HFFc6 (cell line): ENCODE data around the gene CADM2. TPM values are rescaled to one million over a fixed set of nuclear protein-coding genes. Genes with fewer than 3 reads are reported as not detected.
"Not testable (repeated sequence)": the region's sequence is repeated elsewhere in the genome, so short reads cannot be mapped to it uniquely, and the experiment has no call there.

ENCODE experiments used
- DNase-seq: peaks from one replicate; pipeline ENCODE4 v3.0.0-alpha.2; 2018
- H3K27ac Mint-ChIP-seq: 2 replicates; pipeline ENCODE4 v1.8.0; 2020; ENCODE audit warnings: mild to moderate bottlenecking, mixed read lengths
- H3K27me3 Mint-ChIP-seq: 2 replicates; pipeline ENCODE4 v1.8.0; 2021; ENCODE audit warnings: mild to moderate bottlenecking, moderate library complexity, mixed read lengths; ENCODE audit not compliant: insufficient read depth
- H3K36me3 Mint-ChIP-seq: 2 replicates; pipeline ENCODE4 v1.8.0; 2021; ENCODE audit warnings: low read depth, mixed read lengths
- H3K4me1 Mint-ChIP-seq: 2 replicates; pipeline ENCODE4 v1.8.0; 2020; ENCODE audit warnings: low read depth, mixed read lengths
- H3K4me3 Mint-ChIP-seq: 2 replicates; pipeline ENCODE4 v1.8.0; 2020; ENCODE audit warnings: mild to moderate bottlenecking, moderate library complexity, mixed read lengths
- H3K9me3 Mint-ChIP-seq: 2 replicates; pipeline ENCODE4 v1.8.0; 2020; ENCODE audit warnings: mild to moderate bottlenecking, mixed read lengths
- CTCF ChIP-seq: fragments of 200-600 bp; sonication (generic); IDR thresholded peaks from 2 replicates; pipeline ENCODE4 v1.5.0; 2021; ENCODE audit warnings: antibody characterized with exemption, mild to moderate bottlenecking
- long read RNA-seq: library from polyadenylated mRNA; unstranded; transcript quantifications from one replicate; pipeline ENCODE4 v2.0.0, GENCODE V29; 2019
- total RNA-seq, 6 experiments: library from RNA; stranded (reverse); fragmentation: NEBNext Ultra II Directional; extraction: Animal tissue kit (Norgen Biotek cat#: 25700); gene quantifications; 2 replicates in 1 of 6; 3 replicates in 5 of 6; pipeline ENCODE4 v1.2.3, GENCODE V29; 2021

The CADM2 gene
- total RNA-seq, result not detected
- long read RNA-seq, result 0 reads

- peak; percentile 18 for DNase-seq
- Mint-ChIP-seq H3K36me3 (no peaks in the 10 kb centered on the region), H3K4me3 (peak within 1 kb of the TSS; percentile 77), H3K27me3 (peaks cover 10% of the 10 kb centered on the region), H3K4me1 (no peaks in the 10 kb centered on the region), H3K9me3 (peaks cover 4% of the 10 kb centered on the region; the same call in 1 of the 2 replicates), H3K27ac (no peak within 1 kb of the TSS)
- TF ChIP-seq CTCF, result peak; percentile 31; the same call in 1 of the 2 replicates
These were observed at the start of gene CADM2 for GRCh38 chr3:84958495-84959469. TSS of gene CADM2 (plus strand) at chr3:84958989.

- H3K27me3 Mint-ChIP-seq, H3K27ac Mint-ChIP-seq, H3K36me3 Mint-ChIP-seq, H3K4me1 Mint-ChIP-seq, H3K4me3 Mint-ChIP-seq, DNase-seq: not testable (repeated sequence)
- H3K9me3 Mint-ChIP-seq, result peaks cover 28% of the 10 kb centered on the region
These were observed 40.2 kb upstream of the CADM2 start for GRCh38 chr3:84918592-84918991.

DNA sequence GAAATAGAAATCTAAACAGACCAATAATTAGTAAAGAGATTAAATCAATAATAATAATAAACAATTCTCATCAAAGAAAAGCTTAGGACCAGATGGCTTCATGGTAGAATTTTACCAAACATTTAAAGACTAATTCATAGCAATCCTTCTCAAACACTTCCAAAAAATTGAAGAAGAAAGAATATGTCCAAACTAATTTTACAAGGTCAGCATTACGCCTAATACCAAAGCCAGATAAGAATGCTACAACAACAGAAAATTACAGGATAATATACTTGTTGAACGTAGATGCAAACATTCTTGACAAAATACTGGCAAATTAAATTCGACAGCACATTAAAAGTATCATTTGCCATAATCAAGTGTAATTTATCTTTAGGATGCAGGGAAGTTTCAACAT, 36.1 kb upstream of the CADM2 start:
- TF ChIP-seq CTCF, result no peak
- DNase-seq, result no peak
- no peaks in the 10 kb centered on the region for H3K4me1 Mint-ChIP-seq
- peaks cover 15% of the 10 kb centered on the region for H3K9me3 Mint-ChIP-seq
- no peaks in the 10 kb centered on the region for H3K27me3 Mint-ChIP-seq
- no peak overlapping the region for H3K27ac Mint-ChIP-seq
- H3K4me3 Mint-ChIP-seq, result no peak overlapping the region
- H3K36me3 Mint-ChIP-seq, result peaks cover 4% of the 10 kb centered on the region; the same call in 1 of the 2 replicates

DNA sequence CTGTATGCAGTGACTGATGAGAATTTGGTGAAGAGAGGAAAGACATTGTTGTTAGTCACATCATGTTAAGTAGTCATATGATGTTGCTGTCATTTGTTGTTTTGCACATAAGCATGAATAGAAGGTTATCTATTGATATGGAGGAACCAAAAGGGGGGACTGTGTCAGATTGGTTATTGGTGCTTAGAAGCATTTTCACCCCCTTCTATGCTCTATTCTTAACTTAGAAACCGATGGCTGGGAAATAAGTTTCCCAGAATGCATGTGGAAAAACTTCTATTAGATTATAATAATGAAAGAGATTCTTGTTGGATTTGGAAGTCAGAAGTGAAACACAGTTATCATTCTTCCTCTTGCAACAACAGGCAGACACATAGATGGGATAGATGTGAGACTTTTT, 33.2 kb upstream of the CADM2 start:
- peaks cover 10% of the 10 kb centered on the region for H3K9me3 Mint-ChIP-seq
- TF ChIP-seq CTCF, result no peak
- no peaks in the 10 kb centered on the region for H3K4me1 Mint-ChIP-seq
- H3K27me3 Mint-ChIP-seq, result peaks cover 2% of the 10 kb centered on the region; the same call in 1 of the 2 replicates
- no peaks in the 10 kb centered on the region for H3K36me3 Mint-ChIP-seq
- H3K4me3 Mint-ChIP-seq, result no peak overlapping the region
- DNase-seq, result no peak
- H3K27ac Mint-ChIP-seq, result no peak overlapping the region

DNA sequence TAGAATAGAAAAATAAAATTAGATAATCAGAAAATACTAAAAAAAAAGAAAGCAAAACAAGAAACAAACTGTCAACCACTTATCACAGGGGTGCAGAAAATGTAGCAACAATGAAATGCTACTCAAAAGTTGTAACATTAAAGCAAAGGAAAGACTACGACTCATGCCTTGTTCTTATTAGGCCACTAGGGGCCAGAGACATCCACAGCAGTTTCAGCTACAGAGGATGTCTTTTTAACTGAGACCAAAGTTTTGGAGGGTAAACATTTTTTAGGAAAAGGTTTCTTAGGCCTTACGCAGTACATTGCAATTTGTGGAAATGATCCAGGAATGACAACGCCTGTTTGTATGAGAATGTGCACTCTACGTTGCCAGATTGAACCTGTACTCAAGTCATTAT, 15.4 kb upstream of the CADM2 start:
- Mint-ChIP-seq H3K4me1 (no peaks in the 10 kb centered on the region), H3K9me3 (peaks cover 33% of the 10 kb centered on the region), H3K4me3 (no peak overlapping the region), H3K27me3 (peaks cover 2% of the 10 kb centered on the region; the same call in 1 of the 2 replicates), H3K36me3 (no peaks in the 10 kb centered on the region), H3K27ac (no peak overlapping the region)
- TF ChIP-seq CTCF, result no peak
- no peak for DNase-seq

GRCh38 chr3:84946240-84946639, 12.5 kb upstream of the CADM2 start:
- H3K36me3 Mint-ChIP-seq, result no peaks in the 10 kb centered on the region
- H3K4me1 Mint-ChIP-seq, result no peaks in the 10 kb centered on the region
- DNase-seq, result no peak
- H3K27ac Mint-ChIP-seq, result no peak overlapping the region
- peaks cover 2% of the 10 kb centered on the region; the same call in 1 of the 2 replicates for H3K27me3 Mint-ChIP-seq
- H3K9me3 Mint-ChIP-seq, result peaks cover 38% of the 10 kb centered on the region
- TF ChIP-seq CTCF, result no peak
- no peak overlapping the region for H3K4me3 Mint-ChIP-seq
